RWPE2 (cell line): ENCODE measurements around the gene DTX4.
A peak's percentile ranks its signal among the peaks of the same experiment; 100 is the strongest.

ENCODE experiments used
- ATAC-seq: fragments of 200-7000 bp; cut with Tn5 transposase; 3 replicates; pipeline ENCODE4 v1.9.1; 2021; ENCODE audit warnings: low read depth
- DNase-seq: peaks from one replicate; pipeline ENCODE4 v3.0.0-alpha.2; 2020; ENCODE audit warnings: low spot score
- H3K27ac ChIP-seq: fragments of 450-650 bp; 2 replicates; pipeline ENCODE4 v1.5.1; 2017; ENCODE audit warnings: mild to moderate bottlenecking; ENCODE audit not compliant: poor library complexity, severe bottlenecking
- H3K27me3 ChIP-seq: fragments of 250-450 bp; sonication (Bioruptor Pico); 2 replicates; pipeline ENCODE4 v1.5.1; 2021; ENCODE audit warnings: mild to moderate bottlenecking, moderate library complexity; ENCODE audit not compliant: insufficient read depth, poor library complexity, severe bottlenecking
- H3K36me3 ChIP-seq: fragments of 250-450 bp; sonication (Bioruptor Pico); 2 replicates; pipeline ENCODE4 v1.5.1; 2020; ENCODE audit warnings: low read depth, mild to moderate bottlenecking, moderate library complexity
- H3K4me1 ChIP-seq: fragments of 250-450 bp; sonication (Bioruptor Pico); 2 replicates; pipeline ENCODE4 v1.5.1; 2021; ENCODE audit warnings: mild to moderate bottlenecking, moderate library complexity; ENCODE audit not compliant: insufficient read depth, poor library complexity, severe bottlenecking
- H3K4me3 ChIP-seq: fragments of 250-450 bp; sonication (Bioruptor Pico); 2 replicates; pipeline ENCODE4 v1.5.1; 2021; ENCODE audit warnings: mild to moderate bottlenecking, moderate library complexity; ENCODE audit not compliant: severe bottlenecking
- H3K9me3 ChIP-seq: fragments of 250-450 bp; sonication (Bioruptor Pico); 2 replicates; pipeline ENCODE4 v1.5.1; 2021; ENCODE audit warnings: mild to moderate bottlenecking, moderate library complexity; ENCODE audit not compliant: severe bottlenecking
- CTCF ChIP-seq: fragments of 450-650 bp; IDR thresholded peaks from one replicate; pipeline ENCODE4 v1.5.1; 2017; ENCODE audit warnings: mild to moderate bottlenecking, moderate library complexity; ENCODE audit not compliant: poor library complexity, severe bottlenecking

The DTX4 gene

GRCh38 chr11:59216641-59217564 lies 45.0 kb downstream of the DTX4 start:
- DNase-seq = no peak
- ATAC-seq = peak; percentile 61
- H3K4me1 ChIP-seq = peaks cover 21% of the 10 kb centered on the region
- no peak for TF ChIP-seq CTCF
- no peaks in the 10 kb centered on the region for H3K9me3 ChIP-seq
- H3K4me3 ChIP-seq = no peak overlapping the region
- H3K27ac ChIP-seq = no peak overlapping the region
- no peaks in the 10 kb centered on the region for H3K27me3 ChIP-seq
- H3K36me3 ChIP-seq = no peaks in the 10 kb centered on the region

- no peak overlapping the region for H3K4me3 ChIP-seq
- no peaks in the 10 kb centered on the region for H3K27me3 ChIP-seq
- ATAC-seq = no peak
- no peak for TF ChIP-seq CTCF
- H3K9me3 ChIP-seq = no peaks in the 10 kb centered on the region
- no peak overlapping the region for H3K27ac ChIP-seq
- DNase-seq = no peak
- peaks cover 27% of the 10 kb centered on the region for H3K4me1 ChIP-seq
- H3K36me3 ChIP-seq = no peaks in the 10 kb centered on the region
These were observed 46.4 kb downstream of the DTX4 start for GRCh38 chr11:59218319-59218718.

GRCh38 chr11:59218893-59219292 lies 47.0 kb downstream of the DTX4 start:
- no peak for DNase-seq
- Histone ChIP-seq H3K4me1 (peaks cover 27% of the 10 kb centered on the region), H3K4me3 (no peak overlapping the region), H3K9me3 (no peaks in the 10 kb centered on the region), H3K36me3 (no peaks in the 10 kb centered on the region), H3K27ac (no peak overlapping the region), H3K27me3 (no peaks in the 10 kb centered on the region)
- TF ChIP-seq CTCF = no peak
- no peak for ATAC-seq

- Histone ChIP-seq H3K4me3 (no peak overlapping the region), H3K9me3 (no peaks in the 10 kb centered on the region), H3K27me3 (no peaks in the 10 kb centered on the region), H3K27ac (no peak overlapping the region), H3K36me3 (no peaks in the 10 kb centered on the region), H3K4me1 (peaks cover 27% of the 10 kb centered on the region)
- DNase-seq = no peak
- TF ChIP-seq CTCF = no peak
- no peak for ATAC-seq
These were observed 47.9 kb downstream of the DTX4 start for GRCh38 chr11:59219836-59220235.

GRCh38 chr11:59221441-59221840 lies 49.5 kb downstream of the DTX4 start:
- Histone ChIP-seq H3K27me3 (no peaks in the 10 kb centered on the region), H3K36me3 (no peaks in the 10 kb centered on the region), H3K4me1 (peaks cover 26% of the 10 kb centered on the region), H3K4me3 (no peak overlapping the region), H3K27ac (peak overlapping the region; percentile 69), H3K9me3 (no peaks in the 10 kb centered on the region)
- no peak for DNase-seq
- ATAC-seq = peak; percentile 91
- peak; percentile 61 for TF ChIP-seq CTCF
